HG03565 (cell line): ENCODE data around the gene EVA1B.
A peak's percentile ranks its signal among the peaks of the same experiment; 100 is the strongest.

ENCODE experiments used
- ATAC-seq: cut with Tn5 transposase; IDR thresholded peaks from one replicate; pipeline ENCODE4 v1.9.1; 2021; ENCODE audit warnings: mild to moderate bottlenecking, moderate library complexity; ENCODE audit not compliant: unreplicated experiment

Gene EVA1B

DNA sequence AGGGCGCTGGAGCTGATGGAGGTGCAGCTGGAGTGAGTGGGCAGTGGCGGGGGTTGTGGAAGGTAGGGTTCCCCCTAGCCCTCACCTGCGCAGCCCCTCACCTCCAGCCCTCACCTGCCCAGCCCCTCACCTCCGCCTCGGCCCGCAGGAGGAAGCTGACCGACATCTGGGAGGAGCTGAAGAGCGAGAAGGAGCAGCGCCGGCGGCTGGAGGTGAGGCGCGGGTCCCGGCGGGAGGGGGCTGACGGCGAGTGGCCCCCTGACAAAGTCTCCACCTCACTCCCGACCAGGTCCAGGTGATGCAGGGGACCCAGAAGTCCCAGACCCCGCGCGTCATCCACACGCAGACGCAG is 2.7 kb downstream of the EVA1B start:
- ATAC-seq = no peak

DNA sequence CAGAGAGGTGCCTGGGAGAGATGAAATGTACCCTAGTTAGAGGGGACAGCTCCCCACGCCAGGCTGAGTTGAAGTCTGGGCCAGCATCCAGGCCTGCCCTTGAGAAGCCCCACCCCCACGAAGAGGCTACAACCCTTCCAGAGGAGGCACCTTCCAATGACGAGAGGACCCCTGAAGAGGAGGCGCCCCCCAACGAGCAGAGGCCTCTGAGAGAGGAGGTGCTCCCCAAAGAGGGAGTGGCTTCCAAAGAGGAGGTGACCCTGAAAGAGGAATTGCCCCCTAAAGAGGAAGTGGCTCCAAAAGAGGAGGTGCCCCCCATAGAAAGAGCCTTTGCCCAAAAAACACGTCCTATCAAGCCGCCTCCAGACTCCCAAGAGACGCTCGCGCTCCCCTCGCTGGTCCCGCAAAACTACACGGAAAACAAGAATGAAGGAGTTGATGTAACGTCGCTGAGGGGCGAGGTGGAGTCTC is 3.1 kb downstream of the EVA1B start:
- ATAC-seq = no peak

DNA sequence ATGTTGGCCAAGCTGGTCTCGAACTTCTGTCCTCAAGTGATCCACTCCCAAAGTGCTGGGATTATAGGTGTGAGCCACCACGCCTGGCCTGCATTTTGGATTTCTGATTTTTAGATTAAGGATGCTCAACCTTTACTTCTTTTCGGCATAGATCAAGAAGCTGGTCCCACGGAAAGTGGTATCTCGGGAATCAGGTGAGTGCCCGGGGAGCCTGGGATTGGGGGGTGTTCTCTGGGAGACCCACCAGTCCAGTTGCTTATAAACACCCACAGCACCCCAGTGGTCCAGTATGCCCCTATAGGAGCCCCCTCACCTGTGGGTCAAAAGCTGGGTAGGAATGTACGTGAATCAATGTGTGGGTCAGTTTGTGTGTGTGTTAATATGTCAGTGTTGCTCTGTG is 14.0 kb downstream of the EVA1B start:
- no peak for ATAC-seq

DNA sequence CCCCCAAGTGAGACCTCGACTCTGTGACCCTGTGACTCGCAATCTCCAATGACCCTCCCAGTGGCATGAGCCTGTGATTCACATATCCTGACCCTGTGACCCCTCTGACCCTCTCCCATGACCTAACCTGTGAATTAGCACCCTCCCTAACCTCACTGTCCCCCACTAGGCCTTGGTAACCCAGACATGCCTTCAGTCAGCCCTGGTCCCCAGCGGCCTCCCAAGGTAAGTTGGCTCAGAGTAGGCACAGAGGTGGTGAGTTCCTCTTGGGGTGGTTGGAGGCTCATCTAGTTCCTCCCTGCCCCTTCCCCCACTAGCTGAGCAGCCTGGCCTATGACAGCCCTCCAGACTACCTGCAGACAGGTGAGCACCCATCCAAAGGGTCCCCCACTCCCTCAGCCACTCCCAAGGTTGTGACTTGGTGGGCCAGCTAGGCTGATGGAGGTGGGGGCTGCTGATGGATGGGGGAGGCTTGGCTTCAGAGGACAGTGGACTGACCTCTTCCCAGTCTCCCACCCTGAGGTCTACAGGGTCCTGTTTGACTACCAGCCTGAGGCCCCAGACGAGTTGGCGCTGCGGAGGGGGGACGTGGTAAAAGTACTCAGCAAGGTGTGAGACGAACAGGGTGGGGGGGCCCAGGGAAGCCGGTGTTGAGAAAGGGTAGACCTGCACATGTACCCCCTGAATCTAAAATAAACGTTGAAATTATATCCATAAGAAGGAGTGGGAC is 15.7 kb downstream of the EVA1B start:
- no peak for ATAC-seq

DNA sequence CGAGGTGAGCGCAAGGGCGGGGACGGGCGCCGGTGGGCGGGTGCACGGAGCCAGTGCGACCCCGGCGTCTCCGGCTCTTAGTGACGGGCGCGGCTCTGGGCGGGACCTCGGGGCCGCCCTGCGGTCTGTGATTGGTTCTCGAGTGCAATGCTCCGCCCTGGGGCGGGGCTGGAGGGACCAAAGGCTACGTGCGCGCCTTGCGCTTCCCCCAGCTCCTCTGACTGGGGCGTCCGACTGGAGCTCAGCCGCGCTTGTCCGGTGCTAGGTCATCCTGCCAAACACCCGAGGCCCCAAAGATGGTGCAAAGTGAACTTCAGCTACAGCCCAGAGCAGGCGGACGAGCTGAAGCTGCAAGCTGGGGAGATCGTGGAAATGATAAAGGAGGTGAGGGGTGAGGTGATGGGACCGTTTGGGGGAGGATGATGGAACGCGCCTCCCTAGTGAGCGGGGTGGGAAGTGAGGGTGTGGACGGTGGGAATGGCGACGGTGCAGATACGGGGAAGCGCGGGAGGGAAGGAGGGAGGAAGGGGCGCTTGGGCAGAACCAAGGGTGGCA is 16.5 kb downstream of the EVA1B start:
- peak; percentile 97 for ATAC-seq

DNA sequence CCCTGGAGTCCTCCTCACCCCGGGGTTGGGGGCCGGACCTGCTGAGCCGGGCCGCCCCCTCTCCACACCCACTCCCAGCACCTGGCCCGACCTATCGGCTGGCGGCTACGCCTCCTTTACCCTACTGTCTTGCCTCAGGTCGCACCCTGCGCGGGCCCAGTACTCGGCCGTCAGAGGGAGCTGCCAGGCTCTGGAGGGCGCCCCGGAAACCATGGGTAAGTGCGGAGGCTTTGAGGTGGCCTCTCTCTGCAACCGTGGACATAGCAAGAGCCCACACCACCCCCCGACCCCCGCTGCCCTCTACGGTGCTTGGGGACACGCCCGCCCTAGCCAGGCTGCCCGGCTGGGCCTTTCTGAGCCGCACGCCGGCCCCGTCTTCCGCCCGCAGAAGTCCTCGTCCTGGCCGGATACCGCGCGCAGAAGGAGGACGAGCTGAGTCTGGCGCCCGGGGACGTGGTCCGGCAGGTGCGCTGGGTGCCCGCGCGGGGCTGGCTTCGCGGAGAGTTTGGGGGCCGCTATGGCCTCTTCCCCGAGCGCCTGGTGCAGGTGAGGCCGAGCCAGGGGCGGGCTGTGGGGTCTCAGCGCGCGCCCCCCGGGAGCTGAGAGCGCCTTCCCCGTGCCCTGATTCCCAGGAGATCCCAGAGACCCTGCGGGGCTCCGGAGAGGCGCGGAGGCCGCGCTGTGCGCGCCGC is 17.1 kb downstream of the EVA1B start, which contains the start of gene SH3D21:
Gene SH3D21, plus strand, starts transcription at position 159 of the 692 bp plus-strand sequence. Its CDS starts 53 bp downstream, at position 212.
- peak; percentile 16 for ATAC-seq

DNA sequence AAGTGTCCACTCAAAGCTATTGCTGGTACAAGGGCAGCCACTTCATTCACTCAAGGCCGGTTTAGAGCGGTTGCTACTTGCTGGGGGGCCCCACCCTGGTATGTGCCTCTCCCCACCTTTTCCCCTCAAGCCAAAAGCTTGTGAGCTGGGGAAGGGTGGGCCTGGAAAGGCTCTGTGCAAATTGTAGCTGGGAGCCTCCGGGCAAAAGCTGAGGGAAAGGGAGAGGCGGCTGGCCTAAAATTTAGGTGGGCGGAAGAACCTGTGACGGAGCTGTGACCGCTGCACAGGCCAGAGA is 17.6 kb downstream of the EVA1B start:
- ATAC-seq = no peak

DNA sequence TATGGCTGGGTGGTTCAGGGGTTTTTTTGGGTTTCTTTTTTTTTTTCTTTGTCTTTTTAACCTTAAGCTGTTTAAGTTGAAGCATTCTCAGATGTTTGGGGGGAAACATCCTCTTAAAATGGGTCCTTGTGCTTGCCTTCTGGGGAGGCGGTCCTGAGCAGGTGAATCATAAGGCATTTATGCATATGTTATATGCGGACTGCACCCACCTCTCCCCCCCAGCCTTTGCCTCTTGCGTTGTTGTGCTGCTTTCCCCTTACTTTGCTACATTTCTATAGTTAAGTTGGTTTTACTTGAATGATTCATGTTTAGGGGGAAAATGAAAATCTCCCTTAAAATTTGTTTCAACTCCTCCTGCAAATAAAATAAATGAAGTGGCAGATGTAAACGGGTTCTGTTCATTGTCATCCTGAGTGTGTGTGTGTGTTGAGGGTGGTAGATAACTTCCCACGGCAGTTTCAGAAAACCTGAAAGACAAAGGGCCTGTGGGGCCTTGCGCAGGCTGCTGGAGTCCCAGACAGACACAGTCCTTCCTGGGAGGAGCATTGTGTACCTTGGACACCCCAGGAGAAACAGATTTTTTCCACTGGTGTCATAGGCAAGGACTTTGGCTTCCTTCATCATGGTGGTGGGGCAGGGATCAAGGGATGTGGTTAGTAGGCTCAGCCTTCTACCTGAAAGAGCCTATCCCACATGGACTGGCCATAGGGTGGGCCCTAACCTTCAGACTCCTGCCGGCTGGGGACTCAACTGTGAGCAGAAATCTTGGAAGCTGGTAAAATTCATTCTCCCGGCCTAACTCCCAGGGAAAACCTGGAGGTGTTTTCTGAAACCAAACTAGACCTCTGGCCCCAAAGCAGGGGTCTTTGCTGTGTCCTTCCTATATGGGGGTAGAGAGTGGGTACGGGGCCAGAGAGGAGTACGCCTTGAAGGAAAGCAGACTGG is 18.2 kb downstream of the EVA1B start:
- ATAC-seq = no peak

DNA sequence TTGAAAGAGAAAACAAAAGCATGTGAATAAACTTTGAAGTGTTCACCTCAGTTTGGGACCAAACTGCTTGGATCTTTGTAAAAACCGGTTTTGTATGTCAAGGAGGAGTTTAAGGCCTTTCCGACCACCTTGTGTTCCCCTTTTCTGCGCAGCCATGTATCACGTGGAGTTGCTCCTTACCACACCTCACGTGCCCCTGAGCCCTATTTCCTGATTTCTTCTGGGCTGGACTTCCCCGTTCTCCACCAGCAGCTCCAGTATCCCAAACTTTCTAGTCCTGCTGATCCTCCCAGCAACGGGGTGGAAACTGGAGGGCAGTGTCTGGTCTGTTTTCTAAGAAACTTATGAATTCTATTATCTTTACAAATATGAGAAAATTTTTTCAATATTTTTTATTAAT is 18.9 kb downstream of the EVA1B start:
- ATAC-seq = no peak

DNA sequence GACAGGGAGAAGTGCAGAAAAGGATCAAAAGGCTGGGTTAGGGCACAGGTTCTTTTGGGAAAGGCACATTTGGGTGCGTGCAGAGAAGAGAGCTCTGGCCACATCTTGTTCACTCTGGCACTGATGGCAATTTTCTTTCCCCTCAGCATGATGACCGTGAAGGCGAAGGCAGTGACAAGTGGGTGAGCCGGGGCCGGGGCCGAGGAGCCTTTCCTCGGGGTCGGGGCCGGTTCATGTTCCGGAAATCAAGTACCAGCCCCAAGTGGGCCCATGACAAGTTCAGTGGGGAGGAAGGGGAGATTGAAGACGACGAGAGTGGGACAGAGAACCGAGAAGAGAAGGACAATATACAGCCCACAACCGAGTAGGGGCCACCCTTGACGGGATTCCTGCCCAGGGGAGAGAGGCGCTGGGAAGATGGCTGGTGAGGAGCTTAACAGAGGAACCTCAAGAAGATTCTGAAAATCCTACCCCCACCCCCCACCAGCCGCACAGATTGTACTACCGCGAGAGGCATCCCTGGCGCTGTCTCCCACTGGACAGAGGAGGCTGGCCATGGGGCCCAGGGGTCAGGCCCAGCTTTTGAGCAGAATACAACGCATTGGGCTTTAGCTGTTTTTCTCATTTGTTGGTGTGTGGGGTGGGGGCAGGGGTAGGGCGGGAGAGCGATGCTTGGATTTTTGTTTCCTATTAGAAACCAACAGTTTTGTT is 19.6 kb downstream of the EVA1B start:
- no peak for ATAC-seq

DNA sequence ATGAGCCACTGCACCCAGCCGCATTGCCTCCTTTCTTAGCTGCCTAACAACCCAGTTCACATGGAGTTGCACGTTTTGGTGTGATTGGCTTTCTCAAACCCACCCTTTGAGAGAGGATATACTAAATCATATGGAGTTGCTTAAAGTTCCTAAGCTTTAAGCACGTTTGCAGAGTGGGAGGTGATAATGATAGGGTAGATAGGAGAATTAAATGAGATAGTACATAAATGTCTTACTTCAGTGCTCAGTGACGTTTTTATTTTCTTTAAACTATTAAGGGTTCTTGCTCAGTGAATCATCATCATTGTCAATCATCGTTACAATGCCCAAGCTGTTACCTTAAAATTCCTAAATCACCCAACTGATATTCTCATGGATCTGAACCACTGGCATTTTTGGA is 20.2 kb downstream of the EVA1B start:
- ATAC-seq = no peak

DNA sequence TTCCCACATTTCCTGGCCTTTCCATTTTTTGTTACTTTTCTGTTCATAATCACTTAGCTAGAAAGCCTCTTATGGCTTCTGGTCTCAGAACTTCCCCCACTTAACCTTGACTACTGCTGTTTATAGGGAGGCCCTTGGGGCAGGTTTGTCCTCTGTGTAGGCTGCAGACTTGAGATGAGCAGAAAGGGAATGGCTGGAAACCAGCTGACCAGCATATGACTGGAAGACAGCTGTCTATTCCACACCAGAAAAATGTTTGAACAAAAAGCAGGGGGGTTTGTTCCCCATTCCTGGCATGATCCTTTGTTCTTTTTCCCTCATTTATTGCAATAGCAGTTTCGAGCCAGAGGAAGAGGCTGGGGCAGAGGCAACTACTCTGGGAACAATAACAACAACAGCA is 22.2 kb downstream of the EVA1B start:
- ATAC-seq = no peak

DNA sequence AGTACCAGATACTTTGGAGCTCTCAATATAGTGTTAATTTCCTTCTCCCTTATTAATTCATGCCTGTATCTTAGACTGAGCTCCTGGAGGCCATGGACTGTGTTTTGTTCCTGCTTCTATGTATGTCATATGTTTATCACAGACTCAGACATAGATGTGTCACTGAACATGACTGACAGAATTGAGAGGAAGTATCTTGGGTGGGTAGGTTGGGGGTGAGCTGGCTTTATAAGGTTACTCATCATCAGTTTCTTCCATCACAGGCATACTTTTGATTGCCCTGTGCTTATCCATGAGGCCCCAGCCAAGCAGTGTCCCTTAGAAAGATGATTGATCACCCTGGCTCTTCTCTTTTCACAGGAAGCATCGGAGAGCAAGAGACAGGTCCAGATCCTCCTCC is 22.9 kb downstream of the EVA1B start:
- no peak for ATAC-seq

DNA sequence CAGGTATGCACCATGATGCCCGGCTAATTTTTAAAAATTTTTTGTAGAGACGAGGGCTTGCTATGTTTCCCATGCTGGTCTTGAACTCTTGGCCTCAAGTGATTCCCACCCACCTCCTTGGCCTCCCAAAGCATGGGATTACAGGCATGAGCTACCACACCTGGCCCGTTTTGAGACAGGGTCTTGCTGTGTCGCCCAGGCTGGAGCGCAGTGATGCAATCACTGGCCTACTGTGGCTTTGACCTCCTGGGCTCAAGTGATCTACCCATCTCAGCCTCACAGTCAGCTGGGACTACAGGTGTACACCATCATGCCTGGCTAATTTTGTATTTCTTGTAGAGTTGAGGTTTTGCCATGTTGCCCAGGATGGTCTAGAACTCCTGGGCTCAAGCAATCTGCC is 24.8 kb downstream of the EVA1B start:
- no peak for ATAC-seq

DNA sequence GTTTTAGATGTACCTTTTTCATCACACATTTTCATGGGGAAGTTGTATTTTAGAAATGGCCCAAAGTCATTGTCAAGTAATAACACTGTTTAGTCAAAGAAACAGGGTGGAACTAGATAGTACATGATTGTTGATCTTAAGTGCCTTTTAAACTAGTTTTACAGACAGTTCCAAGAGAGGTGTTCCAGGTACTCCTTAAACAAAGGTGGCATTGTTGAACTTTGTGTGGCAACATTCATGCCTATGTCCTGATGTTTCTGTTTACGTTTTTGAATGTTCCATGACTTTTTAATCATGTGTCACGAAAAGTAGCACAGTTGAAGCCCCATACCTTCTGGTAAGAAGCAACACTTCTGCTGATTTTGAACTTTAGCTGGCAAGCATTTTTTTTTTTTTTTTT is 26.4 kb downstream of the EVA1B start:
- ATAC-seq = no peak

DNA sequence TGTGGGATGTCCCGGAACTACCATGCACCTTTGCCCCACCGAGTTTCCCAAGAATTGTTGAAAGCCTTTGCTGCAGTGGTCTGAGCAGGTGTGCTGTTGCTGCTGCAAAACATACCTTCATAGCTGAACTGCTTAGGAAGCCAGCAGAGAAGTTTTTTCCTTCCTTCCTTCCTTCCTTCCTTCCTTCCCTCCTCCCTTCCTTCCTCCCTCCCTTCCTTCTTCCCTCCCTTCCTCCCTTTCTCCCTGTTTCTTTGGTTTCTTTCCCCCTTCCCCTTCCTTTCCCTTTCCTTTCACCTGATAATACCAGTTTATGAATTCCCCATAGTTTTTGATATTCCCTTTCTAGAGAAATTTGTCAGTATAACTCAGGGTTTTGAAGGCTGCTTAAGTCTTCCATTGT is 28.1 kb downstream of the EVA1B start:
- no peak for ATAC-seq

DNA sequence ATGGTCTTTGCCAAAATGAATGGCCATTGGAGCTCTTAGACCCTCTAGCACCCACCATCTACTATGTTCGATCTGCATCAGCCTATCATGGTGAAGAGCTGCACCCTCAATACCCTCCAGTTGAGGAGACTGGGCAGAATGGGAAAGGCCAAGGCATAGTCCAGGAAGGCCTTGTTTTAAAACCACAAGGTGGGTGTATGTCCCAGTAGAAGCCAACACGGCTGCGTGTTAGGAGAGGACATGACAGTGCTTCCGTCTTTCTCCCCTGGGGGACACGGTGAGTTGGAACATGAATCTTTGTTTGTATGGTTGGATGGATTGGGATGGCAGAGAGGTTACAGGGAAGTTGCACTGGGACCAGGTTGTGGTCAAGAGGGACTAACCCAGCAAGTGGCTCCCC is 35.9 kb downstream of the EVA1B start:
- no peak for ATAC-seq

DNA sequence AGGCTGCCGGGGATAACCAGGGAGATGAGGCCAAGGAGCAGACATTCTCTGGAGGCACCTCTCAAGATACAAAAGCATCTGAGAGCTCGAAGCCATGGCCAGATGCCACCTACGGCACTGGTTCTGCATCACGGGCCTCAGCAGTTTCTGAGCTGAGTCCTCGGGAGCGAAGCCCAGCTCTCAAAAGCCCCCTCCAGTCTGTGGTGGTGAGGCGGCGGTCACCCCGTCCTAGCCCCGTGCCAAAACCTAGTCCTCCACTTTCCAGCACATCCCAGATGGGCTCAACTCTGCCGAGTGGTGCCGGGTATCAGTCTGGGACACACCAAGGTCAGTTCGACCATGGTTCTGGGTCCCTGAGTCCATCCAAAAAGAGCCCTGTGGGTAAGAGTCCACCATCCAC is 36.6 kb downstream of the EVA1B start:
- ATAC-seq = no peak

DNA sequence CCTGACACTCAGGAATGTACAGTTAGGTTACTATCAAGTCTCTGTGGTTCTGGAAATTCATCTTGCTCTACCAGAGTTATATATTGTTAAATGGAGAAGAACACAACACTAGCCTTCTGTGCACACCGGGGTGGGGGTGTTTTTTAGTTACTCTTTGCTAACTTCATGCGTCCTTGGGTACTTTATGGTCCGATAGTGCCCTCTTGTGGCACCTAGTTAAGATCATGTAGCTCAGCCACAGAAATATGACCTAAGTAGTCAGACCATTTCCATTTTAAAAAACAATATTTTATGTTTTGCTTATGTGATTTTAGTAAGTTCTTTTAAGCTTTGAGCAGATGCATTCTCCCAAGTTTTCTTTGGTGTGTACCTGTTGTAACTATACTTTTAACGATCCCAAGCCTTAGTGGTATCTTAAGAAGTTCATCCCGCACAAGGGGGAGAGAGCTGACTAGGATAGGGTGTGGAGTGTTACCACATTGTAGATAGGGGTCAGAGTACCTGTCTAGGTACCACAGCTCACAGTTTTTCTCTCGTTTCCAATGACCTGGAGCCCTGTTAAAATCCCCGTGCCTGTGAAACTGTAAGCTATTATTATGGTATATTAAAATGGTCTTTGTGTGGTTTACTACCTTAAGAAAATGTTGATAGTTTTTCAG is 37.9 kb downstream of the EVA1B start:
- no peak for ATAC-seq

DNA sequence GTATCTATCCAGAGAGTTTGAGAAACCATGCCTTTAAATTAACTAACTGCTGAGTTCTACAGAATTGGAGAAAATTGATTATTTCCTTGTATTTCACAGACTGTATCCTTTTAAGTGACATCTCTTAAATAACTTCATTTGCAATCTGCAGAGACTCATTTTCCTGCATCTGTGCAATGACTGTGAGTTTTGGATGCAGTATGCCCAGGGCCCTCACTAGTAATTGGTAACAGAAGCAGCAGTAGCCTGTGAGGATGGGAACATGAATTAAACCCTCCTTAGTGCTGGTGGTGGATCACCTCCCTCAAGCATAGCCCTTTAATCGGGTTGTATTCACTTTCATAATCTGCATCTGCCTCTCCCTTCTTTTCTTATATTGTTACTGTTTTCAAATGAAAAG is 38.9 kb downstream of the EVA1B start:
- no peak for ATAC-seq
